ENCODE measurements around the gene BMP2K.

The BMP2K gene

DNA sequence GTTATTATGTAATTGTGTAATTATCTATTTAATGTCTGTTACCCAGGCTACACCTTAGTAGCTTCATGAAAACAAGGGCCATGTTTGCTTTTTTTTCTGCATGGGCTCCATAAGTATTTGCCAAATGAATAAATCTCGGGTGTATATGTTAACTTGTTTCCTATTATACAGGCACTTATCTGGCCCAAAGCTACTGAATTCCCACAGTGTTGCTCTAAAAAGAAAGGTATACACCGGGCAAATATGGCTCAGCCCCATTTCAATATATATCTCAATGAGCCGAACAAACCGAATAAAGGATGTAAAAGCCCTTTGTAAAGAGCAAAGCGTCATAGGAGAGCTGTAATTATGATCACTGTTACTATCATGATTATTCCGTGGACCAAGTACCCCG lies 162.3 kb downstream of the BMP2K start:
- DNase-seq = peak in 1 of 2 donors; percentile 16

- DNase-seq = peak; percentile 84 to 86
These were observed 162.9 kb downstream of the BMP2K start, which contains the start of gene PAQR3 for GRCh38 chr4:78938868-78939666. Gene PAQR3 (minus strand): TSS chr4:78939438. CDS start chr4:78939224, 214 bp downstream.

DNA sequence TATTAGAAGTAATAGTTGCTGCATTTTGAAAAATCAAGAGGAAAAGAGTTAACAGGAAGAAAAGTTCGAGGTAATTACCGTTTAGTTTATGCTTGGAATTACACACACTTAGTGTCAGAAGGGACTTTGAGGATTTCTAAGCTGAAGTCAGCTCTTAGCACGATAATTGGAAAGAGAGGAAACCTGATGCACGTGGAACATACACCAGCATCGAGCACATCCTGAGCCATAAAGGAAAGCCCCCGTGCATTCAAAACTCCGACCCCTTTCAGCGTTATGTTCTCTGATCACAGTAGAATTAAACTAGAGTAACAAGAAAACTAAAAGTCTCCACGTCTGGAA lies 163.5 kb downstream of the BMP2K start:
- peak in 1 of 2 donors; percentile 11 for DNase-seq

DNA sequence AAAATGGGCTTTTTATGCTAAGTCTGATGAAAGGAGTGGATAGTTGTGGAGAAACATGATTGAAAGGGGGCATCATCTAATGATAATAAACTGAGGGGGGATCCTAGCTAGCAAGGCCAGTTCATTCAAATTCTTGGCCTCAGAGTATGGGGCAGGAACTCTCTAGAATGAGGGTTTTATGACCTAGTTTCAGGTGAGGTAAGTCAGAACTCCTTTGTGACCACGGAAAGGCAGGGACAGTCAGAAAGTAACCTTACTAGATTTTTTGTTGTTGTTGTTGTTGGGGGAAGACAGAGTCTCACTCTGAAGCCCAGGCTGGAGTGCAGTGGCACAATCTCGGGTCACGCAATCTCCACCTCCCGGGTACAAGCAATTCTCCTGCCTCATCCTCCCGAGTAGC lies 164.6 kb downstream of the BMP2K start:
- DNase-seq = no peak

- DNase-seq = no peak
These were observed 168.2 kb downstream of the BMP2K start for GRCh38 chr4:78944381-78944780.

- no peak for DNase-seq
These were observed 169.6 kb downstream of the BMP2K start for GRCh38 chr4:78945651-78946179.

DNA sequence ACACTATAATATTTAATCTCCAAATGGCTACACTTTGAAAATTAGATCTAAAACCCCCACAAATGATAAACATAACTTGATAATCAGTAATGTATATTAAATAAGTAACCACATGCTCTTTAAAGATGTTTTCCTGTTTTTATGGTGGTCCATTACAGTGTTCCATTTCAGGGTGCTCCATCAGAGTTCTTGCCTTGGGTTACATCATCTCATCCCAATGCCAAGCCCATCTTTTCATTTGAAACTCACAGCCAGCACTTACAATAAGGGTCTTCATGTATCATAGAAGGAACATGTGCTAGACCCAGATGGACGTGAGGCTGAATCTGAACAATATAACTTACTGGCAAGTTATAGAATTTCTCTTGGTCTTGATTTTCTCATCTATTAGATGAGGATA lies 173.6 kb downstream of the BMP2K start:
- no peak for DNase-seq

GRCh38 chr4:78951862-78952472 lies 175.8 kb downstream of the BMP2K start:
- peak; percentile 23 to 54 for DNase-seq

GRCh38 chr4:78953231-78953630 lies 177.1 kb downstream of the BMP2K start:
- DNase-seq = no peak

DNA sequence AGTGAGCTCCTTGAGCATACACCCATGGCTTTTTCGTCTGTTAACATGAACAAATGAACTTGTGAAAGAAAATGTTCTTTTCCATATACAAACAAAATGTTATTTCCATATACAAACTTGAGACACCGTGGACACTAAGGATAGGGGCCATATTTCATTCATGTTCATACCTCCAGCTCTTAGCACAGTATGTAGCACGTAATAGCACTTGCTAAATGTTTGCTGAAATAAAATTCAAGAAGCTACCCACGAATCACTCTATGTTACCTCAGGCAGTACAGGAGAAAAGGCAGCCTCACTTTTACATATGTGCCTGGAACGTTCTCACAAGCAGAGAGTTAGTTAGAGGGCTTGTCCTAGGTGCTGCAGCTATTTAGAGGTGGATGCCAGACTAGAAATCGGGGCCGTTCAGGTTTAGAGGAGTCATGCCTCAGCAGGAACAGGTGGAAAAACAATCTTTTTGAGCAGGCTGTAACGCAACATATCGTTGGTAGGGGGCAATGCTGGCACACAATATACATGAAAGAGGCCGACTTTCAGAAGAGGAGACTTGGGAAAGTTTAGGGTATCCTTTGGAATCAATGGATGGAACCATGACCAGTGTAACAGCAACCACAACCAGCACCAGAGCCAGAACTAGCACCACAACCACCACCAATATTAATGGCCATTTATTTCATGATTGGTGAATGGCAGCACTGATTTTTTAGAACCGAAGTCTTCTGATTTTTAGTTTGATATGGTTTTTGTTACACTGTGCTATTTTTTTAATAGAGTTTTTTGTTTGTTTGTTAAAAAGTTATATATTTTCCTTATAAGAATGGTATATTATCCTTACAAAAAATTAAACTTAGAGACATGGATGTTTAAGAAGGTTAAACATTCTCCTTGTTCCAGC lies 177.9 kb downstream of the BMP2K start:
- DNase-seq = no peak

DNA sequence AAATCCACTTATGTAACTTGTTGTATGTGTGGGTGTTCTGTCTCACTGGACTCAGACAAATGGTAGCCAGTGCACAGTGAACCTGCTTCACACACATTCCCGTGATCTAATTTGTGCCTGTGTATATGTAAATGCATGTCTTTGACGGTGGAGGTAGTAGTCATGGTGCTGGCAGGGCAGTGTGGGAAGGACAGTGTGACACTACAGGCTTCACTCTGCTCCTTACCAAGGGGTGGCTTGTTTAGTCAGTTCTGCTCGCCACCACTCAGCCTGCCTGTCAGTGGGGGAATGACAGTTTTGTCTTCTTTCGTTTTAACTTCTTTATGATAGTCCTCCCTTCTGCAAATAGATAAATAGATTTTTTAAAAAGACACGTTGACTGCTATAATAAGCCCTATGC lies 180.8 kb downstream of the BMP2K start:
- DNase-seq = no peak

GRCh38 chr4:78960926-78961325 lies 184.8 kb downstream of the BMP2K start:
- DNase-seq = no peak

Measured in CD4-positive, alpha-beta T cell treated with Interleukin-1 beta for 1 hour (primary cell).